ENCODE data around the gene CPNE5. TPM values are rescaled to one million over a fixed set of nuclear protein-coding genes. Genes with fewer than 3 reads are reported as not detected.

Gene CPNE5
- total RNA-seq, 1 donor from 2014 or later: 2.7 TPM

DNA sequence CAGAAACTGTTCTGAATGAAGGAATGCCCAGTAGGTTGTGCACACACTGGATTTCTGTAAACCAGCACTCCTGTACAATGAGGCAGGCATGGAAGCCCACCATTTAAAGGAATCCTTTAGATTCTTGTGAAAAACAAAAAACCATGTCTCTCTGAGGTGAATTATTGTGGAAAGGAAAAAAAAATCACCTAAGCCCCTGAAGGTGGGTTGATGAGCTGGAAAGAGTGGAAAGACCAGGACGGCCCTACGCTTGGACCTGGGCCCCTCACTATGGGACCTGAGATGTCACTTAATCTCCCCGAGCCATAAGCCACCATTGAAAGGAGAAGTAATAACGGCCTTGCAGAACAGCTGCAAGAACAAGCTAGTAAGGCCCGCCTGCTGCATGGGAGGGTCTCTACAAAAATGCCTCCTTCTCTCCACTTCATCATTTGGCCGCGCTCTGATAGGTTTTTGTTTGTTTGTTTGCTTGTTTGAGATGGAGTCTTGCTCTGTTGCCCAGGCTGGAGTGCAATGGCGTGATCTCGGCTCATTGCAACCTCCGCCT, 72.8 kb downstream of the CPNE5 start:
- intact Hi-C loops (cut with micrococcal nuclease): loop anchor here (1.0 kb wide), 6 partner anchors 16 to 549 kb away; no protein-coding TSS in a partner anchor

GRCh38 chr6:36765594-36766398, 73.4 kb downstream of the CPNE5 start:
- intact Hi-C loops (cut with micrococcal nuclease): loop anchor here (1.0 kb wide), 6 partner anchors 17 to 550 kb away; no protein-coding TSS in a partner anchor

DNA sequence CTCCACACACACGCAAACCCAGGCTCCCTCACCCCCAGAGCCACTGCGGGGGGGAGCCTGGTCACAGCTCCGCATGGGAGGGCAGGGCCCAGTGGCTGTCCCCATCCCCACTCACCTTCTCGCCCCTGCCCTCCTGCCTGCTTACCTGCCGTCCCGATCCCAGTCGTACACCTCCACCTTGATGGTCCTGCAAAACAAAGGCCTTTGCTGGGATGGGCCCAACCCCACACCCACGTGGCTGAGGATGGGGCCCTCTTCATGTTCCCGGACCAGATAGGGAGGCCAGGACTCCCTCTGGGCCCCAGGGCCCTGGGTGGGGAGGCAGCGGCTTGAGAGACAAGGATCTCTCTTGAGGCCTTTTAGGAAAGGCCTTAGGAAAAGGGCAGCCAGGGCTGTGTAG, 74.1 kb downstream of the CPNE5 start:
- intact Hi-C loops (cut with micrococcal nuclease): no loop called here

- intact Hi-C loops (cut with micrococcal nuclease): no loop called here
These were observed 77.1 kb downstream of the CPNE5 start for GRCh38 chr6:36762123-36762522.

- intact Hi-C loops (cut with micrococcal nuclease): no loop called here
These were observed 78.4 kb downstream of the CPNE5 start for GRCh38 chr6:36760685-36761435.

- intact Hi-C loops (cut with micrococcal nuclease): loop anchor here (1.0 to 5.0 kb wide), 6 partner anchors 67 to 413 kb away; partner anchors contain the start of genes KCTD20, PIM1 and PXT1
These were observed 80.0 kb downstream of the CPNE5 start for GRCh38 chr6:36759148-36759759.

GRCh38 chr6:36758516-36759147, 80.6 kb downstream of the CPNE5 start:
- intact Hi-C loops (cut with micrococcal nuclease): loop anchor here (1.0 to 5.0 kb wide), 6 partner anchors 66 to 414 kb away; partner anchors contain the start of genes KCTD20, PIM1 and PXT1

GRCh38 chr6:36757943-36758508, 81.2 kb downstream of the CPNE5 start:
- intact Hi-C loops (cut with micrococcal nuclease): loop anchor here (2.0 to 5.0 kb wide), 3 partner anchors 316 to 414 kb away; partner anchors contain the start of genes KCTD20, PIM1 and PXT1

- intact Hi-C loops (cut with micrococcal nuclease): loop anchor here (5.0 kb wide), 2 partner anchors 315 to 415 kb away; partner anchors contain the start of genes KCTD20, PIM1 and PXT1
These were observed 82.0 kb downstream of the CPNE5 start for GRCh38 chr6:36757206-36757605.

DNA sequence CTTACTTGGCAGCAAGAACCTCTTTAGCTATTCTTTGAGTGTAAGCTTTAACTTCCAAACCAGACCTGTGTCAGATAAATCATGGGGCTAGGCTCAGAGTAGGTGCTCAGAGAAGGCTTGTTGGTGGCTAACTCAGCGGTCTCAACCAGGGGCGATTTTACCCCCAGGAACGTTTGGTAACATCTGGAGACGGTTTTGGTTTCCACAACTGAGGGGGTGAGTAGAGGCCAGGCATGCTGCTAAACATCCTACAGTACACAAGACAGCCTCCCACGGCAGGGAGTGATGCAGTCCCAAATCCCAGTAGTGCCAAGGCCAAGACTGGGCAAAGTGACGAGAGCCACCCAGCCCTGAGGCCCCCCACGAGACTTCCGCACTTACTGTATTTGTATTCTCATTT, 82.5 kb downstream of the CPNE5 start:
- intact Hi-C loops (cut with micrococcal nuclease): loop anchor here (1.0 to 5.0 kb wide), 3 partner anchors 210 to 416 kb away; partner anchors contain the start of genes KCTD20, PIM1 and PXT1

DNA sequence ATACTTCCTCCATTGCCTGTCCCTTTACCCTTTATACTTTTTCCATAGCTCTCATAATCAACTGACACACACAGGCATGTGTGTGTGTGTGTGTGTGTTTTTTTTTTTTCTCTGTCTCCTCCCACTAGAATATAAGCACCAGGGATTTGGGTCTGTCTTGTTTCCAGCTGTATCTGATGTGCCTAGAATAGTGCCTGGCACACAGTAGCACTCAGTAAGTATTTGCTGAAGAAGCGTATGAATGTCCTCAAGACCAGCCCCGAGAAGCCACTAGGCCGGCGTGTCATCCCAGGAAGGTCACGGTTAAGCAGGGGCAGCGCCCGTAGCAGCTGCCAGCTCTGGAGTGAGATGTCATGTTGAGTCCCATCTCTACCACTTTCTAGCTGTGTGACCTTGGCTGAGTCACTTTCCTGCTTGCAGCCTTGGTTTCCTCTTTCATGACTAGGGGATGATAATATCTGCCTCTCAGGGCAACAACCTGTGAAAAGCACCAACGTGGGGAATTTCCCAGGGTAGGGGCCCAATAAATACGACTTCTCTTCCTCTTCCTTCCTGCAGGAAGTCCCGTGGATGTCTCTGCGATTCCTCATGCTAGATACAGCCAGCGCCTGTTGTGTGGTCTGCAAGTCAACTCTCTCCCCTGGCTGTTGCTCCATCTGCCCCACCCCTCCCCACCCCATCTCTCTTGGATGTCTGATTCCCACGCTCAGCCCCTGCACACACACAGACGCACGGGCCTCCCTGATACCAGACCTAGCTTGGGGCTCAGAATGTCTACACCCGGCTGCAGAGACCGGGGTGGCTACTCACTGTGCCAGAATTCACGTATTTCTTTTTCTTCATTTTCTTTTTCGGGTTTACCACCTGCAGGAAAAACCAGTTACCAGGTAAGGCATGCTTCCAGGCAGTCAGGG, 83.6 kb downstream of the CPNE5 start:
- intact Hi-C loops (cut with micrococcal nuclease): loop anchor here (1.0 to 5.0 kb wide), 9 partner anchors 20 to 417 kb away; partner anchors contain the start of genes KCTD20, PIM1 and PXT1

DNA sequence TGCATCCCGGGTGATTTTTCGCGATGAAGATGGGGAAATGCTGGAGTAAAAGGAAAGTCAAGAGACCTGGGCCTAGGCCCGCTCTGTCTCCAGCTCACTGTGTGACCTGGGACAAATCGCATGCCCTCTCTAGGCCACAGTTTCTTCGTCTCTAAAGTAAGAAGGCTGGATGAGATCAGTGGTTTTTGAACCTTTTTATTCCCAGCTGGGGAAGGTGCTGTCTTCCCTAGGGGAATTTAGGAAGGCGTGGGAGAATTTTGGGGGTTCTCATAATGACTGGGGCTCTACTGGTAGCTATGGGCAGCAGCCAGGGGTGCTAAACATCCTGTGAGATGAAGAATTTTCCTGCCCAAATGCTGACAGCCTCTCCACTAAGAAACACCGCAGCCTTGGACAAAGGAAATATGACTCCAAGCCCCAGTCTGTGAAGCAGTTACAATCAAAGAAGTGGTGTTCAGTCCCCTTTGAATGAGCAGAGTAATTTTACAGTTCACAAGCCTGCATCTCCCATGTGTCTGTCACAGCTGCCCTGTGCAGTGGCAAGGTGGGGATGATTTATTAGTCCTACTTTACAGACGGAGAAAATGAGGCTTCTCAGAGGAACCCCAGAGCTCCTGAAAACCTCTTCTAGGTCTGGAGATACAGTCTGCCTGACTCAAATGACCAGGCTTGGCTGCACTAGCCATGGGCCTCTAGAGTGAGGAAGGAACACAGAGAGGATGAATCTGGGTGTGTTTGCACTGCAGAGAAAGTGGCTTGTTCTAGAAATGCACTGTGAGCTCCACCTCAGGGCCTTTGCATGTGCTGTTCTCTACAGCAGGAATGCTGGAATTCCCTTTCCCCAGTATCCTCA, 84.4 kb downstream of the CPNE5 start:
- intact Hi-C loops (cut with micrococcal nuclease): loop anchor here (1.0 to 5.0 kb wide), 8 partner anchors 20 to 417 kb away; partner anchors contain the start of genes KCTD20, PIM1 and PXT1

GRCh38 chr6:36753671-36754405, 85.4 kb downstream of the CPNE5 start:
- intact Hi-C loops (cut with micrococcal nuclease): loop anchor here (2.0 kb wide), 1 partner anchor 27 kb away; no protein-coding TSS in a partner anchor

GRCh38 chr6:36752886-36753506, 86.2 kb downstream of the CPNE5 start:
- intact Hi-C loops (cut with micrococcal nuclease): no loop called here

DNA sequence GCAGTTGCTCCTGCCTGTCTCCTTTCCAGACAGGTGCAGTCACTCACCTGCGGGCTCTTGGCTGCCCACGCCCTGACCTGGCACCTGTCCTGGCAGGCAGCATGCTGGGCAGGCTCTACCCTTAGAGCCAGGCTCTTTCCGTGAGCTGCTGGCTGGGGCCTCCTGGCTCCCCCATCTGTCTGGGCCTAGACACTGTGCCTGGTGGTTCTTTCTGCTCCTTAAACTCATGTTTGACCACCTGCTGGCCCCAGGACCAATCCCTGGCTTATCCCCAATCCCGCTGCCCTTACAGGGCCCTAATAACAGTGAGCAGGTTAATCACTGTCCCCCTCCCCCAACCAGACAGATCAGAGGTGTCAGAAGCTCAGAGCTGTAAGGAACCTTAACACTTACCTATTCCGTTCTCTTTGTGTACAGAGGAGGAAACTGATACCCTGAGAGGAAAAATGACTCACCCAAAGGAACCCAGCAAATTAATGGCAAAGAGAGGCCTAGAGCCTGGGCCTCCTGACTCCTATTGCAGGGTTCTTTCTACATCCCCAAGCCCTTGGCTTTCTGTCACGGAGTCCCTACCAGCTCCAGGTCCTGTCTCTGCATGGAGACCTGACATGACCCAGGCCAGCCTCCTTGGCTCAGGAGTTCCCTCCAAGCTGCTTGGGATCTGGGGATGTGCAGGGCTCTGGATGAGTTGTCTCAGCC, 86.9 kb downstream of the CPNE5 start:
- intact Hi-C loops (cut with micrococcal nuclease): no loop called here

- intact Hi-C loops (cut with micrococcal nuclease): no loop called here
These were observed 87.4 kb downstream of the CPNE5 start for GRCh38 chr6:36751833-36752186.
